Erythroblast (primary cell): ENCODE measurements around the gene KISS1R.

Experiments
- GATA1 ChIP-seq: IDR thresholded peaks from 2 replicates; pipeline ENCODE4 v1.6.1; 2011; ENCODE audit warnings: low read depth, mild to moderate bottlenecking, control low read depth, low read length, moderate library complexity
- POLR2A ChIP-seq: IDR thresholded peaks from 2 replicates; pipeline ENCODE4 v1.6.1; 2011; ENCODE audit warnings: mild to moderate bottlenecking, low read length

DNA sequence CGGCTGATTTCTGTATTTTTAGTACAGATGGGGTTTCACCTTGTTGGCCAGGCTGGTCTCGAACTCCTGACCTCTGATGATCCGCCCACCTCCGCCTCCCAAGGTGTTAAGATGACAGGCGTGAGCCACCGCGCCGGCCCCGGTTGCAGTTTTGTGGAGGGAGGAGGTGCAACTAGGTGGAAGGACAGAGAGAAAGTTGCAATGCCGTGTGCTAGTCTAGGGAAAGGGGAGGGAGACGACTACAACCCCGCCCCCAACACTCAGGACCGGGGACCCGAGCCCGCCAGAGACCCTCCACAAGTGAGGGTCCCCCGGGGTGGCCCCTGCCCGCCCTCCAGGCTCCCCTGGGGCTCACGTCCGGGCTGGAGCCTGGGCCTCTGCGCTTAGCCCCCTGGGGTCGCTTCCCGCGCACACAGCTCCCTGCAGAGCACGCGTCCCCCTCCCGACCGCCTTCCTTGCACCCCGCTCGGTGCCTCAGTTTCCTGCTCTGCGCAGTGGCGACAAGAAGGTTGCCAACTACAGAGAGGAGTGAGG is 7.5 kb downstream of the KISS1R start:
- TF ChIP-seq POLR2A (no peak), GATA1 (no peak)
